Neuronal stem cell (in vitro differentiated cells): Measurements from ENCODE around the gene FOXP1.
"Not testable (repeated sequence)": the region's sequence is repeated elsewhere in the genome, so short reads cannot be mapped to it uniquely, and the experiment has no call there.

Source experiments
- DNase-seq: peaks from one replicate; pipeline ENCODE4 v3.0.0-alpha.2; 2013; ENCODE audit warnings: low spot score
- H2AFZ ChIP-seq: one replicate; pipeline ENCODE4 v1.6.1; 2013; ENCODE audit warnings: mild to moderate bottlenecking, low read length, inconsistent platforms
- H2AK5ac ChIP-seq: 2 replicates; pipeline ENCODE4 v1.6.1; 2013; ENCODE audit warnings: low read depth, mild to moderate bottlenecking, inconsistent platforms, low read length, moderate library complexity, mixed read lengths
- H2BK120ac ChIP-seq: 2 replicates; pipeline ENCODE4 v1.6.1; 2013; ENCODE audit warnings: low read depth, mild to moderate bottlenecking, inconsistent platforms, low read length, moderate library complexity, mixed read lengths
- H2BK12ac ChIP-seq: one replicate; pipeline ENCODE4 v1.6.1; 2013; ENCODE audit warnings: low read length, inconsistent platforms
- H2BK15ac ChIP-seq: 2 replicates; pipeline ENCODE4 v1.6.1; 2013; ENCODE audit warnings: mild to moderate bottlenecking, low read length, inconsistent platforms, mixed read lengths
- H2BK5ac ChIP-seq: one replicate; pipeline ENCODE4 v1.6.1; 2013; ENCODE audit warnings: inconsistent platforms, mild to moderate bottlenecking, low read length, moderate library complexity
- H3K14ac ChIP-seq: one replicate; pipeline ENCODE4 v1.6.1; 2013; ENCODE audit warnings: low read length, inconsistent platforms
- H3K18ac ChIP-seq: 2 replicates; pipeline ENCODE4 v1.6.1; 2013; ENCODE audit warnings: low read length, inconsistent platforms
- H3K23ac ChIP-seq: 2 replicates; pipeline ENCODE4 v1.6.1; 2013; ENCODE audit warnings: low read depth, mild to moderate bottlenecking, mixed read lengths, low read length, inconsistent platforms; ENCODE audit not compliant: poor library complexity
- H3K27ac ChIP-seq: replicated peaks from 3 replicates; pipeline ENCODE4 v1.5.1; 2013; ENCODE audit warnings: low read length, inconsistent platforms
- H3K27me3 ChIP-seq, 3 experiments: 2 replicates each; pipeline ENCODE4 v1.6.1; 2013; ENCODE audit warnings: low read length in 3 of 3, mild to moderate bottlenecking in 2 of 3, inconsistent platforms in 1 of 3, low read depth in 1 of 3, mixed read lengths in 1 of 3, moderate library complexity in 1 of 3; ENCODE audit not compliant: control insufficient read depth in 3 of 3, insufficient read depth in 3 of 3
- H3K36me3 ChIP-seq, 2 donors: replicated peaks in 1 of 2; 2 replicates each; pipeline ENCODE4 v1.6.1; 2013; ENCODE audit warnings: low read length in 2 of 2; ENCODE audit not compliant: control insufficient read depth in 2 of 2, insufficient read depth in 2 of 2
- H3K4ac ChIP-seq: 2 replicates; pipeline ENCODE4 v1.6.1; 2013; ENCODE audit warnings: inconsistent platforms, mild to moderate bottlenecking, low read length, moderate library complexity
- H3K4me1 ChIP-seq, 2 donors: 1 replicate in 1 of 2; 2 replicates in 1 of 2; pipeline ENCODE4 v1.6.1; 2013; ENCODE audit warnings: low read length in 2 of 2, low read depth in 1 of 2; ENCODE audit not compliant: control insufficient read depth in 2 of 2, insufficient read depth in 1 of 2
- H3K4me2 ChIP-seq: one replicate; pipeline ENCODE4 v1.6.1; 2013; ENCODE audit warnings: mild to moderate bottlenecking, low read length, inconsistent platforms; ENCODE audit not compliant: insufficient read depth, poor library complexity, severe bottlenecking
- H3K4me3 ChIP-seq, 2 donors: 2 replicates each; pipeline ENCODE4 v1.5.1; 2013; ENCODE audit warnings: low read length in 2 of 2, mild to moderate bottlenecking in 2 of 2, inconsistent platforms in 1 of 2, moderate library complexity in 1 of 2
- H3K79me1 ChIP-seq: one replicate; pipeline ENCODE4 v1.6.1; 2013; ENCODE audit warnings: low read depth, mild to moderate bottlenecking, inconsistent platforms, low read length, moderate library complexity
- H3K9ac ChIP-seq: one replicate; pipeline ENCODE4 v1.6.1; 2013; ENCODE audit warnings: mild to moderate bottlenecking, low read depth, low read length, inconsistent platforms; ENCODE audit not compliant: poor library complexity
- H3K9me3 ChIP-seq, 2 donors: replicated peaks in 1 of 2; 2 replicates each; pipeline versions ENCODE3 to v1.6.1; 2013; ENCODE audit warnings: low read length in 2 of 2, mild to moderate bottlenecking in 2 of 2, inconsistent platforms in 1 of 2, low read depth in 1 of 2, mixed read lengths in 1 of 2, moderate library complexity in 1 of 2; ENCODE audit not compliant: control insufficient read depth in 2 of 2, insufficient read depth in 1 of 2
- H4K8ac ChIP-seq: one replicate; pipeline ENCODE4 v1.6.1; 2013; ENCODE audit warnings: low read depth, mild to moderate bottlenecking, inconsistent platforms, low read length, moderate library complexity
- H4K91ac ChIP-seq: one replicate; pipeline ENCODE4 v1.6.1; 2013; ENCODE audit warnings: low read length, low read depth, mild to moderate bottlenecking, inconsistent platforms; ENCODE audit not compliant: poor library complexity
- WGBS, 2 donors: extraction: QIAGEN DNeasy Blood & Tissue Kit; methylation state at CpG; one replicate each; pipeline ENCODE4 v1.1.7; 2013; ENCODE audit warnings: missing lambda C conversion rate in 2 of 2, mixed read lengths in 1 of 2; ENCODE audit not compliant: insufficient read length in 2 of 2, insufficient replicate concordance in 1 of 2; ENCODE audit errors: extremely low coverage in 2 of 2; 5-methylcytosine and 5-hydroxymethylcytosine counted together

The FOXP1 gene

DNA sequence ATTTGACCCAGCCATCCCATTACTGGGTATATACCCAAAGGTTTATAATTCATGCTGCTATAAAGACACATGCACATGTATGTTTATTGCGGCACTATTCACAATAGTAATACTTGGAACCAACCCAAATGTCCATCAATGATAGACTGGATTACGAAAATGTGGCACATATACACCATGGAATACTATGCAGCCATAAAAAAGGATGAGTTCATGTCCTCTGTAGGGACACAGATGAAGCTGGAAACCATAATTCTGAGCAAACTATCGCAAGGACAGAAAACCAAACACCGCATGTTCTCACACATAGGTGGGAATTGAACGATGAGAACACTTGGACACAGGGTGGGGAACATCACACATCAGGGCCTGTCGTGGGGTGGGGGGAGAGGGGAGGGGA, 568.9 kb downstream of the FOXP1 start:
- not testable (repeated sequence) for H3K14ac ChIP-seq, DNase-seq, H3K9me3 ChIP-seq, H4K8ac ChIP-seq, H3K79me1 ChIP-seq, H3K18ac ChIP-seq, H4K91ac ChIP-seq, H3K23ac ChIP-seq, H2BK15ac ChIP-seq, H3K4me3 ChIP-seq, H2BK12ac ChIP-seq, H3K4me2 ChIP-seq, H3K9ac ChIP-seq, H2BK120ac ChIP-seq, H3K27ac ChIP-seq, H2AFZ ChIP-seq, H2BK5ac ChIP-seq, H3K4ac ChIP-seq, H3K4me1 ChIP-seq, H2AK5ac ChIP-seq, H3K27me3 ChIP-seq
- H3K36me3 ChIP-seq, result peaks cover 0 to 18% of the 10 kb centered on the region in 2 donors
- WGBS, 2 donors, result no CpG with 5 or more reads among the region's 6 CpGs

DNA sequence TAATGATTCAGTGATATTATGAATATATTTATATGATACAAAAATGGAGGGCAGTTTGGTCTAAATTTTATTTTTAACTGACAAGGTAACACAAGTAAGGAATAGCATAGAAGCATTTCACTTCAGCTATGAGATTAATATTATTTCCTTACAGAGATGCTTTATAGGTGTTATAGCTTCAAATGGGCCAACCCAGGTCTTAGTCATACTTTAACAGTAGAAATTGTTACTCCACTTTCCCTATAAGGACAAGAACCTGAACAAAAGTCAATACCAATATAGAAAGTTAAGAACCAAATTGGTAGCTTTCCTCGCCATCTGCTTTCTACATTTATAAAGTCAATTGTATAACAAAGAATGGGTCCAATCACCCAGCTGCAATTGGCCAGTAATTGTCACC, 570.6 kb downstream of the FOXP1 start:
- no peak overlapping the region for H3K14ac ChIP-seq
- no peak overlapping the region for H4K8ac ChIP-seq
- H3K27me3 ChIP-seq, result no peaks in the 10 kb centered on the region
- no peak overlapping the region for H3K23ac ChIP-seq
- no peak overlapping the region for H2AFZ ChIP-seq
- WGBS, 2 donors, result no CpG with 5 or more reads among the region's 1 CpG
- peaks cover 0 to 14% of the 10 kb centered on the region in 2 donors for H3K36me3 ChIP-seq
- no peaks in the 10 kb centered on the region for H3K9me3 ChIP-seq
- no peak overlapping the region for H2BK15ac ChIP-seq
- H4K91ac ChIP-seq, result no peak overlapping the region
- H3K4ac ChIP-seq, result no peak overlapping the region
- no peak overlapping the region for H2BK5ac ChIP-seq
- no peak overlapping the region for H2BK12ac ChIP-seq
- H3K4me3 ChIP-seq, result no peak overlapping the region
- DNase-seq, result no peak
- H3K79me1 ChIP-seq, result no peaks in the 10 kb centered on the region
- no peak overlapping the region for H3K9ac ChIP-seq
- no peak overlapping the region for H3K4me2 ChIP-seq
- H2AK5ac ChIP-seq, result no peak overlapping the region
- no peak overlapping the region for H3K18ac ChIP-seq
- peaks cover under 1 to 2% of the 10 kb centered on the region in 2 donors for H3K4me1 ChIP-seq
- H3K27ac ChIP-seq, result no peak overlapping the region
- no peak overlapping the region for H2BK120ac ChIP-seq

GRCh38 chr3:71011565-71012287, 571.8 kb downstream of the FOXP1 start:
- peaks cover 0 to 14% of the 10 kb centered on the region in 2 donors for H3K36me3 ChIP-seq
- no peaks in the 10 kb centered on the region for H3K9me3 ChIP-seq
- H3K4me3 ChIP-seq, result no peak overlapping the region
- no peaks in the 10 kb centered on the region for H3K79me1 ChIP-seq
- H2BK15ac ChIP-seq, result no peak overlapping the region
- no peak overlapping the region for H3K4ac ChIP-seq
- no peak overlapping the region for H3K9ac ChIP-seq
- no peak overlapping the region for H4K8ac ChIP-seq
- H3K4me1 ChIP-seq, result peaks cover 2 to 9% of the 10 kb centered on the region in 2 donors
- H3K27ac ChIP-seq, result no peak overlapping the region
- no peak overlapping the region for H3K14ac ChIP-seq
- DNase-seq, result no peak
- no peak overlapping the region for H2AK5ac ChIP-seq
- H2BK12ac ChIP-seq, result no peak overlapping the region
- H3K18ac ChIP-seq, result no peak overlapping the region
- no peak overlapping the region for H4K91ac ChIP-seq
- no CpG with 5 or more reads among the region's 6 CpGs for WGBS, 2 donors
- H3K4me2 ChIP-seq, result no peak overlapping the region
- no peak overlapping the region for H2BK5ac ChIP-seq
- H3K27me3 ChIP-seq, result no peaks in the 10 kb centered on the region
- no peak overlapping the region for H2AFZ ChIP-seq
- no peak overlapping the region for H3K23ac ChIP-seq
- no peak overlapping the region for H2BK120ac ChIP-seq

GRCh38 chr3:71010726-71011455, 572.6 kb downstream of the FOXP1 start:
- Histone ChIP-seq H3K9ac (no peak overlapping the region), H3K4ac (no peak overlapping the region), H3K14ac (no peak overlapping the region), H2BK15ac (no peak overlapping the region), H3K36me3 (peaks cover 0 to 14% of the 10 kb centered on the region in 2 donors), H3K9me3 (no peaks in the 10 kb centered on the region), H2AK5ac (no peak overlapping the region), H3K4me1 (peaks cover 2 to 9% of the 10 kb centered on the region in 2 donors), H3K23ac (no peak overlapping the region), H2BK5ac (no peak overlapping the region), H2AFZ (no peak overlapping the region), H3K4me3 (no peak overlapping the region), H2BK12ac (no peak overlapping the region), H3K79me1 (no peaks in the 10 kb centered on the region), H3K18ac (no peak overlapping the region), H3K27ac (no peak overlapping the region), H3K27me3 (no peaks in the 10 kb centered on the region), H2BK120ac (no peak overlapping the region), H4K91ac (no peak overlapping the region), H3K4me2 (no peak overlapping the region), H4K8ac (no peak overlapping the region)
- DNase-seq, result no peak
- WGBS, 2 donors, result no CpG with 5 or more reads among the region's 3 CpGs
